IMR-90 (cell line): ENCODE data around the gene KBTBD8. TPM values are rescaled to one million over a fixed set of nuclear protein-coding genes. Genes with fewer than 3 reads are reported as not detected.

Source experiments
- ATAC-seq: fragments of 200-7000 bp; cut with Tn5 transposase; 2 replicates; pipeline ENCODE4 v1.9.1; 2020; ENCODE audit warnings: low read depth, mild to moderate bottlenecking, moderate library complexity
- BruUV-seq: library from RNA; stranded (reverse); fragments of 400-500 nt; replicated peaks from 2 replicates; lab custom pipeline; 2021; lab: Mats Ljungman, UMichigan
- CTCF ChIA-PET: fragments of 300-600 bp; formaldehyde crosslinking; extraction: SDS; loops from one replicate; lab custom pipeline; 2021; ENCODE audit warnings: antibody characterized with exemption; lab: Yijun Ruan, JAX
- POLR2A ChIA-PET: fragments of 300-600 bp; sonication (Branson Sonifier 250); formaldehyde crosslinking; loops from one replicate; lab custom pipeline; 2022; ENCODE audit warnings: antibody characterized with exemption; ENCODE audit not compliant: unreplicated experiment; lab: Charles Lee
- DNase-seq: peaks from one replicate; pipeline ENCODE4 v3.0.0; 2013
- H2AFZ ChIP-seq: replicated peaks from 2 replicates; pipeline ENCODE3; 2013; ENCODE audit warnings: low read length, mild to moderate bottlenecking; ENCODE audit not compliant: poor library complexity
- H2AK5ac ChIP-seq: 2 replicates; pipeline ENCODE4 v1.6.1; 2013; ENCODE audit warnings: low read depth, low read length, inconsistent platforms
- H2AK9ac ChIP-seq: replicated peaks from 2 replicates; pipeline ENCODE3; 2013; ENCODE audit warnings: mild to moderate bottlenecking, low read depth, low read length, moderate library complexity; ENCODE audit not compliant: poor library complexity
- H2BK120ac ChIP-seq: 2 replicates; pipeline ENCODE4 v1.6.1; 2013; ENCODE audit warnings: low read depth, low read length, inconsistent platforms
- H2BK15ac ChIP-seq: 3 replicates; pipeline ENCODE4 v1.6.1; 2013; ENCODE audit warnings: low read depth, low read length, inconsistent platforms
- H2BK20ac ChIP-seq: 2 replicates; pipeline ENCODE4 v1.6.1; 2013; ENCODE audit warnings: low read depth, mild to moderate bottlenecking, inconsistent platforms, low read length, moderate library complexity
- H2BK5ac ChIP-seq: 2 replicates; pipeline ENCODE4 v1.6.1; 2013; ENCODE audit warnings: mild to moderate bottlenecking, low read depth, low read length, inconsistent platforms; ENCODE audit not compliant: poor library complexity, severe bottlenecking
- H3K14ac ChIP-seq: replicated peaks from 2 replicates; pipeline ENCODE4 v1.6.1; 2013; ENCODE audit warnings: low read depth, low read length, inconsistent platforms
- H3K18ac ChIP-seq: 2 replicates; pipeline ENCODE4 v1.6.1; 2013; ENCODE audit warnings: low read depth, low read length, control low read depth
- H3K23ac ChIP-seq: 2 replicates; pipeline ENCODE4 v1.6.1; 2013; ENCODE audit warnings: low read depth, low read length, inconsistent platforms
- H3K27ac ChIP-seq: 2 replicates; pipeline ENCODE4 v1.5.1; 2013; ENCODE audit warnings: mild to moderate bottlenecking, control low read depth, low read length; ENCODE audit not compliant: insufficient read depth
- H3K27me3 ChIP-seq: 2 replicates; pipeline ENCODE4 v1.6.1; 2013; ENCODE audit warnings: low read length; ENCODE audit not compliant: control insufficient read depth, insufficient read depth
- H3K36me3 ChIP-seq: 2 replicates; pipeline ENCODE4 v1.6.1; 2013; ENCODE audit warnings: low read length, mixed read lengths; ENCODE audit not compliant: control insufficient read depth, insufficient read depth
- H3K4ac ChIP-seq: 2 replicates; pipeline ENCODE4 v1.6.1; 2013; ENCODE audit warnings: low read depth, low read length, inconsistent platforms
- H3K4me1 ChIP-seq: 2 replicates; pipeline ENCODE4 v1.6.1; 2013; ENCODE audit warnings: low read length, mixed read lengths; ENCODE audit not compliant: control insufficient read depth, insufficient read depth
- H3K4me2 ChIP-seq: 2 replicates; pipeline ENCODE4 v1.6.1; 2013; ENCODE audit warnings: low read depth, mild to moderate bottlenecking, control low read depth, low read length, moderate library complexity
- H3K4me3 ChIP-seq: 2 replicates; pipeline ENCODE4 v1.5.1; 2013; ENCODE audit warnings: low read depth, mild to moderate bottlenecking, control low read depth, low read length, moderate library complexity; ENCODE audit not compliant: insufficient read depth
- H3K56ac ChIP-seq: 2 replicates; pipeline ENCODE4 v1.6.1; 2013; ENCODE audit warnings: low read length, inconsistent platforms; ENCODE audit not compliant: insufficient read depth; ENCODE audit errors: extremely low read depth
- H3K79me1 ChIP-seq, 2 experiments: 2 replicates each; pipeline ENCODE4 v1.6.1; 2013; ENCODE audit warnings: low read length in 2 of 2, inconsistent platforms in 1 of 2, low read depth in 1 of 2
- H3K9ac ChIP-seq: 2 replicates; pipeline ENCODE4 v1.6.1; 2013; ENCODE audit warnings: low read depth, low read length, control low read depth
- H3K9me1 ChIP-seq: 2 replicates; pipeline ENCODE4 v1.6.1; 2013; ENCODE audit warnings: low read length, inconsistent platforms; ENCODE audit not compliant: insufficient read depth
- H3K9me3 ChIP-seq: 2 replicates; pipeline ENCODE4 v1.6.1; 2013; ENCODE audit warnings: low read length; ENCODE audit not compliant: control insufficient read depth, insufficient read depth
- H4K20me1 ChIP-seq: 2 replicates; pipeline ENCODE4 v1.6.1; 2013; ENCODE audit warnings: low read length, inconsistent platforms; ENCODE audit not compliant: insufficient read depth
- H4K5ac ChIP-seq: 2 replicates; pipeline ENCODE4 v1.6.1; 2013; ENCODE audit warnings: mild to moderate bottlenecking, low read depth, low read length, control low read depth
- H4K8ac ChIP-seq, 2 experiments: 2 replicates each; pipeline ENCODE4 v1.6.1; 2013; ENCODE audit warnings: low read depth in 2 of 2, low read length in 2 of 2, control low read depth in 1 of 2, inconsistent platforms in 1 of 2
- H4K91ac ChIP-seq: 2 replicates; pipeline ENCODE4 v1.6.1; 2013; ENCODE audit warnings: low read depth, low read length, inconsistent platforms; ENCODE audit not compliant: insufficient read depth
- ELK1 ChIP-seq: fragments of 150-350 bp; IDR thresholded peaks from 2 replicates; pipeline ENCODE4 v1.6.1; 2016; ENCODE audit warnings: low read depth, mild to moderate bottlenecking, low read length, moderate library complexity, borderline replicate concordance
- FOS ChIP-seq: fragments of 150-350 bp; IDR thresholded peaks from 2 replicates; pipeline ENCODE4 v1.6.1; 2016; ENCODE audit warnings: low read depth, low read length
- MAZ ChIP-seq: IDR thresholded peaks from 2 replicates; pipeline ENCODE4 v1.6.1; 2012; ENCODE audit warnings: low read depth, mild to moderate bottlenecking, low read length, improper control_type of control experiment, moderate library complexity, borderline replicate concordance
- RAD21 ChIP-seq: IDR thresholded peaks from 2 replicates; pipeline ENCODE4 v1.6.1; 2012; ENCODE audit warnings: low read length, improper control_type of control experiment
- RFX5 ChIP-seq: IDR thresholded peaks from 2 replicates; pipeline ENCODE4 v1.8.0; 2012; ENCODE audit warnings: low read depth, mild to moderate bottlenecking, low read length, moderate library complexity
- WGBS, 2 experiments: methylation state at CpG; one replicate each; pipeline versions ENCODE4 v1.1.5 to v1.1.7; 2013; ENCODE audit warnings: missing lambda C conversion rate in 2 of 2; ENCODE audit not compliant: insufficient read length in 1 of 2; ENCODE audit errors: extremely low coverage in 2 of 2; 5-methylcytosine and 5-hydroxymethylcytosine counted together
- dilution Hi-C: fragments of 300-500 bp; cut with HindIII; formaldehyde crosslinking; loops from one replicate; pipeline ENCODE4 v1.14.3; 2018; ENCODE audit warnings: low sequenced_read_pairs; ENCODE audit not compliant: unreplicated experiment
- in situ Hi-C: fragments of 300-500 bp; cut with MboI; formaldehyde crosslinking; loops from 3 replicates; pipeline ENCODE4 v1.14.3; 2019; ENCODE audit warnings: low sequenced_read_pairs, inconsistent platforms, mixed read lengths
- intact Hi-C: fragments of 100-400 bp; cut with micrococcal nuclease; formaldehyde crosslinking; loops from 2 replicates; pipeline ENCODE4 v1.10.0; 2022
- polyA plus RNA-seq, 3 experiments: library from polyadenylated mRNA; depleted of rRNA; stranded (reverse); fragments of >200 nt; gene quantifications; 2 replicates each; pipeline ENCODE4 v1.2.3, GENCODE V29; 2012; ENCODE audit warnings: low replicate concordance in 1 of 3
- total RNA-seq: library from RNA; depleted of rRNA; stranded (reverse); fragments of >200 nt; gene quantifications from 2 replicates; pipeline ENCODE4 v1.2.3, GENCODE V29; 2012

Gene KBTBD8
- total and polyA plus RNA-seq, 2 of the 4 experiments (the other 2 are of a cell fraction) = 1.5 to 8.6 TPM

DNA sequence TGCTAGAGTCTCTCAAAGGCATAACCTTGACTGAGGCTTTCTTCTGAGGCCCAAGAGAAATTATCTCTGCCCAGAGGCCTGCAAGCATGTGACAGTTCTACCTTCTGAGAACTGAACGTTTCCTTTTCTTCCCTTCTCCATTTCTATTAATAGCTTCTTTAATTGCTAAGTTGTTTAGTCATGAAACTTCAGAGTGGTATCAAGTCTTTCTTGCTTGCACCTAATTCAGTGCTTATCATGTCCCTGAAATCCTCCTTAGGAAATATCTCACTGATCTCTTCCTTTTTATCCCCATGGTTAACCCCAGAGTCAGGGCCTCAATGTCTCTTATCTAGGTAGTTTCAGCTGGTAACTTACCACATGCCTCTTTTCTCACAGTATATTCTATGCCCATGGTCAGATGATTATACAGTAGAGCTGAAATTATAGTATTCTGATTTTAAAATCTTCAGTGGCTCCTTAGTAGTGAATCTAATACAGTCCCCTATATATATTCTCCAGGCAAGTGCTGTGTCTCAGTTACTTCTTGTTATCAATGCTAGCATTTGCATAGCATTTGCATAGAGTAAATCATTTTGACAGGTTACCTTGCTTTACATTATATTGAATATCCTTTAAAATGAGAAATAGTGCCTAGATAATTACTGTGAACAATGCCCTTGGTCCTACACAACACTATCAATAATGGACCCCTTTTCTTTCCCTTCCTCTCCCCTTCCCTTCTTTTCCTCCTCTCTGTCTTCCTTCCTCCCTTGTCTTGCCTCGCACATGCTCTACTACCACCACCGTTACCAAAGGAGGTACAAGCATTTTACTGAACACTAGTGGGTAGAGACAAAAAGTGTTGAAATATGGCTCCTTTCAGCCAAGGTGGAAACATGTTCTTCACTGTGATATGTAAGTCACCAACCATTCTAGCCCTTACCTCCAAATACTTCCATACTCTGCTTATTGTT lies 33.0 kb downstream of the KBTBD8 start:
- POLR2A ChIA-PET = no interaction called here
- no peak for ATAC-seq
- Histone ChIP-seq H3K27ac (no peak overlapping the region), H3K18ac (no peak overlapping the region), H3K23ac (no peak overlapping the region), H4K91ac (no peak overlapping the region), H2BK120ac (no peak overlapping the region), H3K4me3 (no peak overlapping the region), H3K36me3 (no peaks in the 10 kb centered on the region), H3K79me1 (no peaks in the 10 kb centered on the region), H4K20me1 (no peaks in the 10 kb centered on the region), H3K4me2 (no peak overlapping the region), H4K5ac (no peak overlapping the region), H3K4ac (no peak overlapping the region), H2AK5ac (no peak overlapping the region), H2BK5ac (no peak overlapping the region), H2AFZ (no peak overlapping the region), H2BK20ac (no peak overlapping the region), H3K9ac (no peak overlapping the region), H3K4me1 (no peaks in the 10 kb centered on the region), H3K9me3 (no peaks in the 10 kb centered on the region), H4K8ac (no peak overlapping the region), H3K56ac (no peak overlapping the region), H3K27me3 (no peaks in the 10 kb centered on the region; the same call in 1 of the 2 replicates), H3K14ac (no peak overlapping the region), H3K9me1 (no peaks in the 10 kb centered on the region), H2AK9ac (no peak overlapping the region), H2BK15ac (no peak overlapping the region)
- TF ChIP-seq RFX5 (no peak), MAZ (no peak), ELK1 (no peak), RAD21 (no peak), FOS (no peak)
- intact Hi-C loops (loop anchor here (2.0 kb wide), 1 partner anchor 100 kb away; no protein-coding TSS in a partner anchor), dilution Hi-C loops (no loop called here), in situ Hi-C loops (loop anchor here (10.0 kb wide), 1 partner anchor 56 kb away; no protein-coding TSS in a partner anchor)
- BruUV-seq = no TSS peak
- no peak for DNase-seq
- no CpG with 5 or more reads among the region's 3 CpGs for WGBS, 2 experiments
- CTCF ChIA-PET = interaction anchor here (1.0 kb wide), 1 partner anchor 59 kb away, joined by 3 read pairs; no protein-coding TSS in a partner anchor
